GM10847 (cell line): ENCODE data around the gene ABAT.

Source experiments
- POLR2A ChIP-seq: IDR thresholded peaks from 2 replicates; pipeline ENCODE4 v1.6.1; 2011; ENCODE audit not compliant: insufficient read length; ENCODE audit errors: extremely low read depth

The ABAT gene

DNA sequence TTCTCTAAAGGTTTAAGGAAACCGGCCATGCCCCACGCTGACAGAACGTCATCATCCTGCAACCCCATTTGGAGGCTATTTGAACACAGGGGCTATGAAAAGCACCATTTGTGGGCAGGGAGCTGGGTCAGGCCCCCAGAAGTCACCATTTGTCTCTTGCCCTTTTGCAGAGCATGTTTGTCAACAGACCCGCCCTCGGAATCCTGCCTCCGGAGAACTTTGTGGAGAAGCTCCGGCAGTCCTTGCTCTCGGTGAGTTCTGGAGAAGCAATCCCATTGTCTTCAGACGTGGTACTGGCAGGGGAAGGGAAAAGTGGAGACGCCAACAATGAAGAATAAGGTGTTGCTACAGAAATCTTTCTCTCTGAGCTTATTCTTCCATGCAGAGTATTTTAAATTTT lies 89.5 kb downstream of the ABAT start:
- no peak for TF ChIP-seq POLR2A

DNA sequence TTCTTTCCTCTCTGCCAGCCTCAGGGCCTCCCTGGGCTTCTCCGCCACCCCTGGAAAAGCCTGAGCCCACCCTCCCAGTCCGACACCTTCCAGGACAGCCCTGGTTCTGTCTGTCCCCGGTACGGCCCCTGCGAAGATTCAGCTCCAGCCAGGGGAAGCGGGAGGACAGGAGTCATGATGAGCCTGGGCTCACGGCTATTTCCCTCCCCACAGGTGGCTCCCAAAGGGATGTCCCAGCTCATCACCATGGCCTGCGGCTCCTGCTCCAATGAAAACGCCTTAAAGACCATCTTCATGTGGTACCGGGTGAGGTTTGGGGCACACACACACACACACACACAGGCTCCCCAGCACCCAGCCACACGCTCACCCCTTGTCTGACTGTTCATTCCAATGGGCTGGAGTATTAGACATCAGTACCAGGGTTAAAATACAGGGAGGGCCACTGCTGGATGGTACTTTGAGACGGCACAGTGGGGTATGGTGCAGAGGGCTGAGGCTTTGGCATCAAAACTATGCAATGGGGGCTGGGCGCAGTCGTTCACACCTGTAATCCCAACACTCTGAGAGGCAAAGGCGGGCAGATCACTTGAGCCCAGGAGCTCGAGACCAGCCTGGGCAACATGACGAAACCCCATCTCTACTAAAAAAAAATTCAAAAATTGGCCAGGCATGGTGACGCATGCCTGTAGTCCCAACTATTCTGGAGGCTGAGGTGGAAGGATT lies 90.3 kb downstream of the ABAT start:
- TF ChIP-seq POLR2A, result no peak

DNA sequence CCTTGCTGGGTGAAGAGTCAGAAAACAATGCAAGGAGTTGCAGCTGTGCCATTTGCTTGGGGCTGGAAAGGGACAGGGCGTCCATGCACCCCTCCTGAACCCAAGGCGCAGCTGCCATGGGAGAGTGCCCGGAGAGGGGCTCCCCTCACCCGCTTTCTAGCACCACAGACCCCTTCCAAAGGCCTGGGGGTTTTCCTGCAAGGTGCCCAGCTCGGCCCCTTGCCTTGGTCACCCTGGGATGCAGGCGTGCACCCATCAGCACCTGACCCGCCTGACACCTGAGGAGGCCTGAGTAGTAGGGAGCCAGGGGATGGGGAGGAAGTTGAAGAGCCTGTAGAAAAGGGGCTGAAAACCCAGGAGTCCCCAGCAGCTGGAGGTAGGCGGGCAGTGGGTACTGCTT lies 92.8 kb downstream of the ABAT start:
- no peak for TF ChIP-seq POLR2A

DNA sequence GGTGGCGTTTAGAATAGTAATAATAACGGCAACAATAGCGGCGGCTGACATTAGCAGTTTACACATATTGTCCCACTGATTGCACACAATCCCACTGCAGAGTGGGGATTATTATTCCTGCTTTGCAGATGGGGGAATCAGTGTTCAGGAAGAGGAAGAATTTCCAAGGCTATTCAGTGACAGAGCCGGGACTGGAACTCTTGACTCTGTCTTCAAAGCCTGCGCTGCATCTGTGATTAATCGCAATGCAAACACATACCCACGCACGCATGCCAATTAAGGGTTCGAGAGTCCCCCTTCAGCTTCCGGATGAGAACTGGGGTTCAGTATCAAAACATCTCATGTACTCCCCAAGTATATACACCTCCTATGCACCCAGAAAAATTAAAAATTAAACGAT lies 93.9 kb downstream of the ABAT start:
- no peak for TF ChIP-seq POLR2A

DNA sequence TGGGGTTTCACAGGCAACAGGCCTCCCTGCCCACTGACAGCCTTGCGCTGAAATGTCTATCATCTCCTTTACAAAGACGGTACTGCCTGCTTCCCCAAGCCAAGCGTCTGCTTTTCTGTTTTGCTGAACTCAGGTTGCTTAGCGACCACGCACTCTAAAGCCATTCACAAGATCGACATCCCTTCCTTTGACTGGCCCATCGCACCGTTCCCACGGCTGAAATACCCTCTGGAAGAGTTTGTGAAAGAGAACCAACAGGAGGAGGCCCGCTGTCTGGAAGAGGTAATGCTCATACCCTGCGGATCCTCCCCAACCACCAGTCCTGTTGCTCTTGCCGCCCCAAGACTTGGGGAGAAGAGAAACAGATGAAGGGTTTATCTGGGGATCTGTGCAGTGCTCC lies 94.3 kb downstream of the ABAT start:
- TF ChIP-seq POLR2A, result no peak

DNA sequence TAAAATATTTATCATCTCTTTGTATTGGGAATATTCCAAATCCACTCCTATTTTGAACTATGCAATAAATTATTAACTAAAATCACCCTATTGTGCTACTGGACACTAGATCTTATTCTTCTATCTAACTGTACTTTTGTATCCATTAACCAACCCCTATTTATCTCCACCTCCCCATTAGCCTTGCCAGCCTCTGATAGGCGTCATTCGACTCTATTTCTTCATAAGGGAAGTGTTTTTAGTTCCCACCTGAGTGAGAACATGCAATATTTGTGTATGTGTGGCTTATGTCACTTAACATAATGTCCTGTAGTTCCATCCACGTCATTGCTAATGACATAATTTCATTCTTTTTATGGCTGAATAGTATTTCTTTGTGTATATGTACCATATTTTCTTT lies 99.1 kb downstream of the ABAT start:
- TF ChIP-seq POLR2A, result no peak

DNA sequence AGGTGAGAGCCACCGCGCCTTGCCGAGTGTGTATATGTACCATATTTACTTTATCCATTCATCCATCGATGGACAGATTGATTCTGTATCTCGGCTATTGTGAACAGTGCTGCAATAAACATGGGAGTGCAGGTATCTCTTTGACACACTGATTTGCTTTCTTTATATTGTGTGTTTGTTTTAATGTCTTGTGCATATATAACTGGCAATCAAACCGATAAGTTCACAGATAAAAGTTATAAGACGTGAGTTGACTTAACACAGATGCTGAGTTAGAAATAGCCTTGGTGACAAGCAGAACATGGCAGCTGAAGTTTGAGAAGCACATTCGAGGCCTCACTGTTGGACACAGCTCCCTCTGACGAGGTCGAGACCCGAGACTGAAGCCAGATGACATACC lies 99.8 kb downstream of the ABAT start:
- no peak for TF ChIP-seq POLR2A

DNA sequence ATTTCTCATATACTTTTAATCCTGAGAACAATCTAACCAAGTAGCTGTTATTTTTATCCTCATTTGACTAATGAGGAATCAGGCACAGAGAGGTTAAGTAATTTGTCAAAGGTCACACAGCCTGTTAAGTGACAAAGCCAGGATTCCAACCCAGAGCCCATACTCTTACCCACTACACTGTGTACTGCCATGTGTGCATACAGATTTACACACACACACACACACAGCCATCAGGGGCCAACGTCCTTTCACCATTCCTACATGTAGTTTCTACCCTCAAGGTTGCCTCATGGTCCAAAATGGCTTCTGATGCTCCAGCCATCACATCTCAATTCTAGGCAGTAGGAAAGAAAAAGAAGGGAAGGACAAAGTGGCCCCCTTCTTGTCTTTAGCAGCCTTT lies 100.9 kb downstream of the ABAT start:
- TF ChIP-seq POLR2A, result no peak

DNA sequence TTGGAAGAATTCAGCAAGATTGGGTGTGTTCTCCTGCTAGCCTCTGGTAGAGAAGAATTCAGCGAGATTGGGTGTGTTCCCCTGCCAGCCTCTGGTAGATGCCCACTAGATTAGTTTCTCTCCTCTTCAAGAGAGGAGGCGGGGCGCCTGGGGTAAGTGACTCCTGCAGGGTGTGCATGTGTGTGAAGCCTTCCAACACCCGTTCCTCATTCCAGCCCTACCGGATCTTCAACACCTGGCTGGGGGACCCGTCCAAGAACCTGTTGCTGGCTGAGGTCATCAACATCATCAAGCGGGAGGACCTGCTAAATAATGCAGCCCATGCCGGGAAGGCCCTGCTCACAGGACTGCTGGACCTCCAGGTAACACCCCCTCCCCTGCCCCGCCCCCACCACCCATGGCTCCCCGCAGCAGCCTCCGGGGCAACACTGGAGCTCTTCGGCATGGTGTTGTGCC lies 101.7 kb downstream of the ABAT start:
- TF ChIP-seq POLR2A, result no peak

DNA sequence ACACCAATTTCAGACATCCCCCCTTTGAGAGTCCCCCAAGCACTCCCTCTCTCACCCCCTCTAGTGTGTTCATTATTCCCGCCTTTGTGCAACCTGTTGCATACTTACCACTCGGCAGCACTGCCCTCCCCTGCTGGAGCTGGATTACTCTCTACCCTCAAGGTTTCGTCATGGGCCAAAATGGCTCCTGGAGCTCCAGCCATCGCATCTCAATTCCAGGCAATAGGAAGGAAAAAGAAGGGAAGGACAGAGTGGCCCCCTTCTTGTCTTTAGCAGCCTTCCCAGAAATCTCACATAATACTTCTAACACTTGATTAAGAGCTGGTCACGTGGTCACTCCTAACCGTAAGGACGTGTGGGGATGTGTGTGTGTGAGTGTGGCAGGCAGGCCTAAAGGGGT lies 102.8 kb downstream of the ABAT start:
- TF ChIP-seq POLR2A, result no peak

DNA sequence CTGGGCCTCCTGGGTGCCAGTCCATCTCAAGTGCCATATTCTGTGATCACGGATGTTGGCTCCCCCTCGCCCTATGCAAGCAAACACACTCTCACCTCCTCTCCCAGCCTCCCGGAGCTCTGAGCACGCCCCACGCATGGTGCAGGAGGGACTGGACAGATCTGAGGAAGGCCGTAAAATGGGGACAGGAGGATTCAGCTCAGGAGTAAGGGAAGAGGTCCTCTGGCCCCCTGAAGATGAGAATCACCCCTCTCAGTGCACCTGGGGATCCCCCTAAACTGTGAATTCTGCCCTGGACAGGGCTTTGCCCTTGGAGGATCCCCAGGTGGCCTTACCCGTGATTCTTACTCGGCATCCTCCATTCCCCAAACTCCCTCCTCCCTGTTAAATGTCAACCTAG lies 107.4 kb downstream of the ABAT start:
- TF ChIP-seq POLR2A, result no peak

DNA sequence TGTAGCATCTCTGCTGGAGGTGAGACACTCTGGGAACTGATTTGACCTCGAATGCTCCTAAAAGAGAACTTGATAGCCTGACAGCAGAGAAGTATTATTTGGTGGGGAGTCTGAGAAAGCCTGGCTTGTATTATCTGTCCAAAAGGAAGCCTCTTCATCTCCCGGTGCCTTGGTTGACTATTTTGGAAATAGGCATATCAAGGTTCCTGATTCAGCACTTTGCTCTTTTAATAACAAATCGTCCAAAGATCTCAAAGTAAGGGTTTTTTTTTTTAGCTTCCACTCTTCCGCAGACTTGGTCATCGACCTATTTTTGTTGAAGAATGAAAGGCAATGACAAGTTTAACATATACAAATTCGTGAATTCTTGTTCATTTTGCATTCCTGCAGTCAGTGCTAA lies 108.3 kb downstream of the ABAT start:
- TF ChIP-seq POLR2A, result no peak

DNA sequence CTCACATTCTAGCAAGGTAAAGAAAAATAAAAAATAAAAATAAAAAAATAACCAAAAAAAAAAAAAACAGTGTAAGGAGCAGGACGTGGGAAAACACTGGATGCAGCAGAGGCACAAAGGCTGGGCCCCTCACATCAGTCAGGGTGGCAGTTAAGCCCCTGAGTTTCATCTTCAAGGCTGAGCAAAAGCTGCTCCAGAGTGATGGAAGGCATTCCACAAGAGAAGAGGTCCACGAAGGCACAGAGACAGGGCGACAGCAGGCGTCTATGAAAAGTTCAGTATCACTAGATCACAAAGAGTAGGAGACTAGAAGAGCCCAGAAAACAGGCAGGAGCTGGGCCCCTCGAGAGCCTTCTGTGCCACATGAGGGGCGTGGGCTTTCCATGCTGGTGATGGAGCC lies 111.0 kb downstream of the ABAT start:
- no peak for TF ChIP-seq POLR2A

DNA sequence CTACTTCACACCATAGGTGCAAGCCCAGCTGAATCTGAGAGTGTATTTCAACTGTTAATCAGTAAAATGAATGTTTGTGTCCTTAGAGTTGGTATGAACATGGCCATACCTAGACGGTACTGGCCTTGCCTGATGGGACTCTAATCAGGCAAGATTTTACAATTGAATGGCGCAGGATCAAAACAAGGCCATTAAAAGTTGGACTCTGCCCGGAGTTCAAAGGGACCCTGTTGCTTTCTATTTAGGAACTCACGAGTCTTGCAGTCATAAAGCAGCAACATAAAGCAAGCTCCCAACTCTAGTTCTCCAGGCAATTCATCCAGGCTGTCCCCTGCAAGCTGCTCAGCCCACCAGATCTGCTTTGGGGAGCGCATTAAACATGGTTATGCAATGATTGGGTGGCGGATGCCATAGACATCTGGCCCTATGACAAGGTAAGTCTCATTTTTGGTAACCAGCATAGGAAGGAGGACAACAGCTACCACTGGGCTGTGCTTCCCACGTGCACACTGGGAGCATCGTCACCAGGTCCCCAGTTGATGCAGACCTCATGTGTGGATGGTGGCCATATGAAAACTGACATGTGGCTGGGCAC lies 114.3 kb downstream of the ABAT start:
- no peak for TF ChIP-seq POLR2A

DNA sequence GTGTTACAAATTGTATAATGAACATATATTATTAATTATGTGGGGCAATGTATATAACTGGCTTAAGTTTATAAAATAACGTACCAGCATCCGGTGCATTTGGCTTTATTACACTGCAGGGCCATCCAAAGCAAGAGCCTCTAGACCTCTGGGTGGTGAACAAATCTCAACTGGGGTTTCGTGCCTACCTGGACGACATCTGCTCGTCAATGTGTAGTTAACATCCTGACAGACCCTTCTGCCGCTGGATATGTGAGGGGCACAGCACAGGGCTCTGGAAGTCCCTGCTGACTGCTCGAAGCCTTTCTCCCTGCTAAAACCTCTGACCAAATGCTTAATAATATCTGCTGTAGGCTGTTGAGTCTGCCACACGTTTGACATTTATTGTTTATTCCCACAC lies 120.7 kb downstream of the ABAT start:
- TF ChIP-seq POLR2A, result no peak

DNA sequence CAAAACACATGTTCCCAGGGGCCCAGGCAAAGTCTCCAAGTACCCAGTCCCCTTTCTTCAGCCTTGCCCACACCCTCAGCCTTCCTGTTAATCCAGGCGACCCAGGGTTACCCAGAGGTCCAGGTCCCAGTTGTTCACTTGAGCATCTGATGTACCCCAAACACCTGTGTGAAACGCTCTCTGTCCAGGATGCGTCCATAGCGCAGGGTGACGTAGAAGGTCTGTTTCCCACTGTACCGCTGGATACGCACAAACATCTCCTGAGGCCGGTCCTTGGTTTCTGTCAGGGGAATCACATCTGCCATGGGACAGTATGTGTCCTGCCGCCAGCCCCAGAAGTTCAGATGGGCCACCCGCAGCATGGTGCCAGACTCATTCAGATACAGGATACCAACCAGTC lies 121.4 kb downstream of the ABAT start:
- no peak for TF ChIP-seq POLR2A
